ENCODE measurements around the gene KLHDC7B. TPM values are rescaled to one million over a fixed set of nuclear protein-coding genes. Genes with fewer than 3 reads are reported as not detected.

The KLHDC7B gene
- total RNA-seq, 1 donor from 2014 or later: 0.77 TPM

- ATAC-seq (no peak), DNase-seq (no peak)
- H3K9me3 ChIP-seq: no peaks in the 10 kb centered on the region
- TF ChIP-seq, protein P1, sequence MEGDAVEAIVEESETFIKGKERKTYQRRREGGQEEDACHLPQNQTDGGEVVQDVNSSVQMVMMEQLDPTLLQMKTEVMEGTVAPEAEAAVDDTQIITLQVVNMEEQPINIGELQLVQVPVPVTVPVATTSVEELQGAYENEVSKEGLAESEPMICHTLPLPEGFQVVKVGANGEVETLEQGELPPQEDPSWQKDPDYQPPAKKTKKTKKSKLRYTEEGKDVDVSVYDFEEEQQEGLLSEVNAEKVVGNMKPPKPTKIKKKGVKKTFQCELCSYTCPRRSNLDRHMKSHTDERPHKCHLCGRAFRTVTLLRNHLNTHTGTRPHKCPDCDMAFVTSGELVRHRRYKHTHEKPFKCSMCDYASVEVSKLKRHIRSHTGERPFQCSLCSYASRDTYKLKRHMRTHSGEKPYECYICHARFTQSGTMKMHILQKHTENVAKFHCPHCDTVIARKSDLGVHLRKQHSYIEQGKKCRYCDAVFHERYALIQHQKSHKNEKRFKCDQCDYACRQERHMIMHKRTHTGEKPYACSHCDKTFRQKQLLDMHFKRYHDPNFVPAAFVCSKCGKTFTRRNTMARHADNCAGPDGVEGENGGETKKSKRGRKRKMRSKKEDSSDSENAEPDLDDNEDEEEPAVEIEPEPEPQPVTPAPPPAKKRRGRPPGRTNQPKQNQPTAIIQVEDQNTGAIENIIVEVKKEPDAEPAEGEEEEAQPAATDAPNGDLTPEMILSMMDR (IDR thresholded peaks at IDR 0.05): no peak
- intact Hi-C loops (cut with DNase I): no loop called here
- H3K4me1 ChIP-seq: peaks cover 8% of the 10 kb centered on the region
- H3K27ac ChIP-seq: no peak overlapping the region
- no peaks in the 10 kb centered on the region for H3K27me3 ChIP-seq (ENCODE audit: low read depth)
- H3K4me3 ChIP-seq: no peak overlapping the region
- no peaks in the 10 kb centered on the region for H3K36me3 ChIP-seq
These were observed 14.3 kb downstream of the KLHDC7B start for GRCh38 chr22:50560034-50560433.

- intact Hi-C loops (cut with DNase I): no loop called here
- no peak for ATAC-seq
- no peak for DNase-seq
- no peaks in the 10 kb centered on the region for H3K27me3 ChIP-seq (ENCODE audit: low read depth)
- TF ChIP-seq, protein P1 (IDR thresholded peaks at IDR 0.05): no peak
- peaks cover 8% of the 10 kb centered on the region for H3K4me1 ChIP-seq
- no peaks in the 10 kb centered on the region for H3K9me3 ChIP-seq
- H3K27ac ChIP-seq: no peak overlapping the region
- no peaks in the 10 kb centered on the region for H3K36me3 ChIP-seq
- H3K4me3 ChIP-seq: no peak overlapping the region
These were observed 16.0 kb downstream of the KLHDC7B start for GRCh38 chr22:50561401-50562358.

DNA sequence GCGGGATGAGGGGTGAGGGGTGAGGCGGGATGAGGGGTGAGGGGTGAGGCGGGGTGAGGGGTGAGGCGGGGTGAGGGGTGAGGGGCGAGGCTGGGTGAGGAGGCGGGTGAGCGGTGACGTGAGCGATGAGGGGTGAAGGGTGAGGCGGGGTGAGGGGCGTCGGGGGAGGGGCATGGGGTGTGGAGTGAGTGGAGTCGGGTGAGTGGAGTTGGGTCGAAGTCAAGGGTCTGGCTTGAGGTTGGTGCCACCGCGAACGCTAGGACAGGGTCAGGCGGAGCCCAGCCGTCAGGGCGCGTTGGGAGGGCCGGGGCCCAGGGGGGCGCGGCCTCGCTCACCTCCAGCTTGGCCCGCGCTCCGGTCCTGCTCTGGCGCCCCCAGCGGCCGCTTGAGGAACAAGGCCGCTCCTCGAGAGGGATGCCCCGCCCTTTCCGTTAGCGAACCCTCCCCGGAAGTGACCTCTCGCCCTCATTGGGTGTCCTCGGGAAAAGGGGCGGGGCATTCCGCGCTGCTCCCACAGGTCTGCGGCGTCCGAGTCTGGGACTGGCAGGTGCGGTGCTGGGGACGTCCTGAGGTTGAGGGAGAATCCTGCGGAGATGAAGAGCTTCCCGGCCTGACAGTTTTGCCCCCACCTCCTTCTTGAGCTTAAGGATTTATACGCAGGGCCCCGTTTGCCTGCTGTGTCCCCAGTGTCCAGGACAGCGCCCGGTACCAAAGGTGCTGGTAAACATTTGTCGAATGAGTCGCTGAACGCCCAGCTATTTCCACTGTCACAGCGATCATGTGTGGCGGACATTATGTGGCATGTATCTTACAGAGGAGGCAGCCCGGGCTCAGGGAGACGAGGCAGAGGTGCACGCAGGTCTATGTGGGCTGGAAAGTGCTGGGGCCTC lies 17.1 kb downstream of the KLHDC7B start, which contains the start of gene SYCE3:
Gene SYCE3 (minus strand): TSS at position 397 of the 890 bp plus-strand sequence. CDS start 6,514 bp downstream, outside the sequence.
- peak within 1 kb of the TSS; percentile 70 for H3K4me3 ChIP-seq
- DNase-seq (peak; percentile 99), ATAC-seq (peak; percentile 99)
- peaks cover 8% of the 10 kb centered on the region for H3K4me1 ChIP-seq
- peak within 1 kb of the TSS; percentile 75 for H3K27ac ChIP-seq
- no peaks in the 10 kb centered on the region for H3K36me3 ChIP-seq
- H3K9me3 ChIP-seq: no peaks in the 10 kb centered on the region
- TF ChIP-seq, protein P1 (IDR thresholded peaks at IDR 0.05): peak; percentile 97
- intact Hi-C loops (cut with DNase I): no loop called here
- H3K27me3 ChIP-seq (ENCODE audit: low read depth): no peaks in the 10 kb centered on the region

GRCh38 chr22:50563413-50564160 lies 17.9 kb downstream of the KLHDC7B start:
- DNase-seq (no peak), ATAC-seq (peak; percentile 37 to 51)
- Histone ChIP-seq H3K27ac (peak overlapping the region; percentile 75), H3K36me3 (no peaks in the 10 kb centered on the region), H3K4me3 (peak overlapping the region; percentile 70), H3K27me3 (ENCODE audit: low read depth) (no peaks in the 10 kb centered on the region), H3K9me3 (no peaks in the 10 kb centered on the region), H3K4me1 (peaks cover 8% of the 10 kb centered on the region)
- TF ChIP-seq, protein P1 (IDR thresholded peaks at IDR 0.05): no peak
- intact Hi-C loops (cut with DNase I): no loop called here

- no peak overlapping the region for H3K4me3 ChIP-seq
- TF ChIP-seq, protein P1 (IDR thresholded peaks at IDR 0.05): no peak
- H3K36me3 ChIP-seq: no peaks in the 10 kb centered on the region
- intact Hi-C loops (cut with DNase I): no loop called here
- no peak for DNase-seq
- H3K4me1 ChIP-seq: peaks cover 8% of the 10 kb centered on the region
- no peaks in the 10 kb centered on the region for H3K27me3 ChIP-seq (ENCODE audit: low read depth)
- H3K27ac ChIP-seq: no peak overlapping the region
- no peaks in the 10 kb centered on the region for H3K9me3 ChIP-seq
- no peak for ATAC-seq
These were observed 18.6 kb downstream of the KLHDC7B start for GRCh38 chr22:50564289-50564688.

Measured in lower lobe of right lung (tissue), 2 donors.